Mesothelial cell of epicardium (in vitro differentiated cells): Measurements from ENCODE around the gene IFT22. TPM values are rescaled to one million over a fixed set of nuclear protein-coding genes. Genes with fewer than 3 reads are reported as not detected.

Experiments used
- DNase-seq, 2 experiments: peaks; one replicate each; pipeline ENCODE4 v3.0.0; 2021; ENCODE audit warnings: low spot score in 2 of 2; ENCODE audit not compliant: unreplicated experiment in 2 of 2
- H3K27ac Mint-ChIP-seq: 2 replicates; pipeline ENCODE4 v1.8.0; 2021; ENCODE audit warnings: mixed read lengths
- H3K27me3 Mint-ChIP-seq: 2 replicates; pipeline ENCODE4 v1.8.0; 2021; ENCODE audit warnings: low read depth, mixed read lengths
- H3K36me3 Mint-ChIP-seq: 2 replicates; pipeline ENCODE4 v1.8.0; 2021; ENCODE audit warnings: mixed read lengths
- H3K4me1 Mint-ChIP-seq: 2 replicates; pipeline ENCODE4 v1.8.0; 2021; ENCODE audit warnings: mixed read lengths
- H3K4me3 Mint-ChIP-seq: 2 replicates; pipeline ENCODE4 v1.8.0; 2021; ENCODE audit warnings: mild to moderate bottlenecking, moderate library complexity, mixed read lengths
- H3K9me3 Mint-ChIP-seq: 2 replicates; pipeline ENCODE4 v1.8.0; 2021; ENCODE audit warnings: mixed read lengths
- CTCF ChIP-seq: fragments of 200-600 bp; sonication (generic); IDR thresholded peaks from one replicate; pipeline ENCODE4 v1.5.0; 2021; ENCODE audit warnings: antibody characterized with exemption; ENCODE audit not compliant: unreplicated experiment
- total RNA-seq: library from RNA; stranded (reverse); gene quantifications from 3 replicates; pipeline ENCODE4 v1.2.1, GENCODE V29; 2021

The IFT22 gene
- total RNA-seq, 1 donor from 2014 or later: 34.9 TPM

GRCh38 chr7:101328159-101328558 is 6.5 kb upstream of the IFT22 start:
- no peak for DNase-seq
- TF ChIP-seq CTCF: no peak
- Mint-ChIP-seq H3K9me3 (no peaks in the 10 kb centered on the region), H3K27ac (no peak overlapping the region), H3K36me3 (no peaks in the 10 kb centered on the region), H3K27me3 (no peaks in the 10 kb centered on the region), H3K4me1 (peaks cover 9% of the 10 kb centered on the region), H3K4me3 (no peak overlapping the region)

DNA sequence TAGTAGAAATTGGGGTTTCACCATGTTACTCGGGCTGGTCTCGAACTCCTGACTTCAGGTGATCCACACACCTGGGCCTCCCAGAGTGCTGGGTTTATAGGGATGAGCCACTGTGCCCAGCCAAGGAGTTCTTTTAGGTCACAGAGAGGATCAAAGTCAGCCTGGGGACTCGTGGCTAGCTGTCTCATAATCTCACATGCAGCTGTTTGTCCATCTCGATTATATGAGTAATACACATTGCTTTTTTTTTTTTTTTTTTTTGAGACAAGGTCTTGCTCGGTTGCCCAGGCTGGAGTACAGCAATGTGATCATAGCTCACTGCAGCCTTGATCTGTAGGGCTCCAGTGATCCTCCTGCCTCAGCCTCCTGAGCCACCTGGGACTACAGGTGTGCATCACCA is 2.2 kb downstream of the IFT22 start:
- Mint-ChIP-seq H3K9me3 (no peaks in the 10 kb centered on the region), H3K27ac (no peak overlapping the region), H3K4me3 (no peak overlapping the region), H3K36me3 (peaks cover 15% of the 10 kb centered on the region), H3K27me3 (no peaks in the 10 kb centered on the region), H3K4me1 (peaks cover 14% of the 10 kb centered on the region)
- TF ChIP-seq CTCF: no peak
- no peak for DNase-seq

GRCh38 chr7:101315336-101315735 is 6.3 kb downstream of the IFT22 start:
- H3K27me3 Mint-ChIP-seq: no peaks in the 10 kb centered on the region
- no peaks in the 10 kb centered on the region for H3K4me1 Mint-ChIP-seq
- DNase-seq: peak in 1 of 2 experiments; percentile 60
- no peak overlapping the region for H3K4me3 Mint-ChIP-seq
- H3K27ac Mint-ChIP-seq: no peak overlapping the region
- peak; percentile 82 for TF ChIP-seq CTCF
- H3K36me3 Mint-ChIP-seq: peaks cover 28% of the 10 kb centered on the region
- peaks cover 7% of the 10 kb centered on the region for H3K9me3 Mint-ChIP-seq

DNA sequence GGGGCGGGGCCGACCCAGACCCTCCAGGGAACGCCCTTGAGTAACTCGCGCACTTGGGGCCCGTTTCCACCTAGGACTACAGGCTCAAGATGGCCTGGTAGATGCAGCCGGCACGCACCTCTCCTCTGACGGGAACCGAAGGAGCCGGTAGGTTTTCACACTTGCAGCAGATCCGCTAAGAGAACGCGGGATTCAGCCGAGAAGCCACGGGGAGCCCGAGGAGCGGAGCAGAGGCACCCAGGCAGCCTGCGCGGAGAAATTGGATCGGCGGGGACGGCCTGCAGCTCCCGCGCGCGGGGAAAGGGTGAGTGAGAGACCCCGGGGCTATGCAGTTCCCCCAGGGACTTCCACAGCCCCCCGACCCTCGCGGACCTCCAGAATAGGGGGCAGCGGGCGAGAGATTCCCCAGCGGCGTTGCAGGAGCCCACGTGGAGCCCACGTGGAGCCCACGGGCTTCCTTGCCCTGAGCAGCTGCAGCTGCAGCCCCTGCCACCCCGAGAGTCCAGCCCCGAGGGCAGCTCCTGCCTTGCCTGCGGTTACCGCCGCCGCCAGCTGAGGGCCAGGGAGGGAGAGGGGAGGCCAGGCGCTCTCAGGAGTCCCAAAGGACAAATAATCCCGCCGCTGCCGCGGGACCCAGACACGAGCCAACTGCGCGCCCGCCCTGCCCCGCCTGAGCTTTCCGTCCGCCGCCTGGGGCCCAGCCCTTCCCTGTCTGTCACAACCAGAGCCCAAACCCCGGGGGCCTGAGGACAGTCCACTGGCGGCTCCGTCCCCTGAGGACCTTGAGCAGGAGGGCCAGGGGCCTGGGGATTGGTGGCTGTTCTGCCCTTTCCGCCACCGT is 13.1 kb downstream of the IFT22 start:
- peak; percentile 43 to 66 for DNase-seq
- no peak for TF ChIP-seq CTCF

GRCh38 chr7:101306307-101306706 is 15.3 kb downstream of the IFT22 start:
- TF ChIP-seq CTCF: no peak
- Mint-ChIP-seq H3K4me1 (peaks cover 12% of the 10 kb centered on the region), H3K9me3 (peaks cover 18% of the 10 kb centered on the region), H3K27ac (no peak overlapping the region), H3K4me3 (peak overlapping the region; percentile 15), H3K27me3 (peaks cover 32% of the 10 kb centered on the region), H3K36me3 (peaks cover 15% of the 10 kb centered on the region)
- DNase-seq: no peak

More for the DNA sequence above, 13.1 kb downstream of the IFT22 start:
- Mint-ChIP-seq H3K4me3 (peak overlapping the region; percentile 88), H3K27me3 (peaks cover 18% of the 10 kb centered on the region), H3K9me3 (peaks cover 18% of the 10 kb centered on the region), H3K36me3 (peaks cover 22% of the 10 kb centered on the region), H3K27ac (peak overlapping the region; percentile 88), H3K4me1 (peaks cover 12% of the 10 kb centered on the region)
